Right lobe of liver (tissue), 4 donors: ENCODE measurements around the gene CYP4B1.

ENCODE experiments used
- POLR2A ChIP-seq: fragments of 450-650 bp; IDR thresholded peaks from one replicate; pipeline ENCODE4 v1.6.1; 2017; ENCODE audit warnings: antibody characterized with exemption, mild to moderate bottlenecking
- TF ChIP-seq, protein P1 (sequence below), 4 donors: fragments of 200-600 bp in 3 of 4; fragments of 450-650 bp in 1 of 4; IDR thresholded peaks; one replicate each; pipeline versions ENCODE4 v1.5.1 to v1.8.0; 2016 to 2022; ENCODE audit warnings: antibody characterized with exemption in 4 of 4, mild to moderate bottlenecking in 2 of 4
- donor health status: DM: no; HTN: no; CAD: no.
- donor health status: DM: no; HTN: no; CAD: no.
- donor health status: DM: no; HTN: yes; CAD: no.

DNA sequence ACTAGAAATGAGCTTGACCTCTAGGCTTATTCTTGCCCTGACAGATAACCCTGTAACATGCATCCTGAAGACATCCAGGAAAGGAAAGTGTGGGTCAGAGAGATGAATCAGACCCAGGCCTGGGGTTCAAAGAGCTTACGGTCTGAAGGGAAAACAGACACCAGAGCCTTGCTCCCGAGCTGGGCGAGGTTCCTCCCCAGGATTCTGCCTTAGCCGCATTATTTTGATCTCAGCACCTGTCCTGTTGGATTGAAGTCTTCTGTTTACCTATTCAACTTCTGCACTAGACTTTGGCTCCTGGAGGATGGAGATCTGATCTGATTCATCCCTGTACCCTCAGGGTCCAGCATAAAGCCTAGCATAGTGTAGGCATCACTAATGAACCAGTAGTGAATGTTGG, 1.9 kb downstream of the CYP4B1 start:
- TF ChIP-seq, protein P1, sequence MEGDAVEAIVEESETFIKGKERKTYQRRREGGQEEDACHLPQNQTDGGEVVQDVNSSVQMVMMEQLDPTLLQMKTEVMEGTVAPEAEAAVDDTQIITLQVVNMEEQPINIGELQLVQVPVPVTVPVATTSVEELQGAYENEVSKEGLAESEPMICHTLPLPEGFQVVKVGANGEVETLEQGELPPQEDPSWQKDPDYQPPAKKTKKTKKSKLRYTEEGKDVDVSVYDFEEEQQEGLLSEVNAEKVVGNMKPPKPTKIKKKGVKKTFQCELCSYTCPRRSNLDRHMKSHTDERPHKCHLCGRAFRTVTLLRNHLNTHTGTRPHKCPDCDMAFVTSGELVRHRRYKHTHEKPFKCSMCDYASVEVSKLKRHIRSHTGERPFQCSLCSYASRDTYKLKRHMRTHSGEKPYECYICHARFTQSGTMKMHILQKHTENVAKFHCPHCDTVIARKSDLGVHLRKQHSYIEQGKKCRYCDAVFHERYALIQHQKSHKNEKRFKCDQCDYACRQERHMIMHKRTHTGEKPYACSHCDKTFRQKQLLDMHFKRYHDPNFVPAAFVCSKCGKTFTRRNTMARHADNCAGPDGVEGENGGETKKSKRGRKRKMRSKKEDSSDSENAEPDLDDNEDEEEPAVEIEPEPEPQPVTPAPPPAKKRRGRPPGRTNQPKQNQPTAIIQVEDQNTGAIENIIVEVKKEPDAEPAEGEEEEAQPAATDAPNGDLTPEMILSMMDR (IDR thresholded peaks at IDR 0.05): no peak
- TF ChIP-seq POLR2A: no peak
